Urothelium cell line (cell line): Measurements from ENCODE around the gene DNAJC21.

Experiments
- DNase-seq: peaks from one replicate; pipeline ENCODE4 v3.0.0; 2011; ENCODE audit warnings: low spot score, mixed read lengths
- FAIRE-seq: peaks from 2 replicates; lab custom pipeline; 2011; peaks lifted over from hg19 to GRCh38; lab: Jason Lieb, UNC

DNAJC21 gene

GRCh38 chr5:34929134-34929719 is at the start of gene DNAJC21:
Gene DNAJC21, plus strand, starts transcription at chr5:34929559. Its CDS starts 261 bp downstream, at chr5:34929820.
- DNase-seq, result peak; percentile 100
- peak; percentile 97 for FAIRE-seq

GRCh38 chr5:34881246-34881645 is 48.1 kb upstream of the DNAJC21 start:
- no peak for FAIRE-seq
- no peak for DNase-seq

DNA sequence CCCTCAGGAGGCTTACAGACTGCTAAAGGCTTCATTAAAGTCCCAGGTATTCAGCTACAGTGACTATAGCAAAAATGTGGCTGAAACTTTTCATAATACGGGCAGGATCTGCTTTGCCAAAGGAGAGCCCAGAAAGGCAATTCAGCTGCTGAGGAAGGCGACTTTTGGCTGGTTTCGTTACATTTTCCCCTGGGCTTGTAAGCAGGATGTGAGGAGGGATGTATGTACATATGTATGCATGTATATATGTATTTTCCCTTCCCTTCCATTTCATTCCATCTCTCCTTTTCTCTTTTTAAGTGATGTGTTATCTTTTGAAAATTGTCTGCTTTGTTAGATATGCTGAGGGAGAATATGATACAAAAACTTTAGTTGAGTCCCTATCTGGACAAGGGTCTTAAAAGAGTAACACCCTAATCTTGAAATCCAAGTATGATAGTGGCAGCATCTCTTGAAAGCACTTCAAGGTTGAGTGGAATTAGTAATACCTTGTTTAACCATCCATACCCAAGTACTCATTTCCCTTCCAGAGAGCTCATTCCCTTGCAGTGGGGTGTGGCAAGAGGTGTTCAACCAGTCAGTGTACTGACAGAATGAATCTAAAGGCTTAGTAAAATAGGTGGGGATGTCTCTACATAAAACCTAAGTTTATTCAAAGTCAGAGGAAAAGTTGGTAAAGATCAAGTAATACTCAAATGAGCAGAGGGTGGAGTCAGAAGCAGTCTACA is 42.8 kb upstream of the DNAJC21 start:
- DNase-seq (no peak), FAIRE-seq (no peak)

DNA sequence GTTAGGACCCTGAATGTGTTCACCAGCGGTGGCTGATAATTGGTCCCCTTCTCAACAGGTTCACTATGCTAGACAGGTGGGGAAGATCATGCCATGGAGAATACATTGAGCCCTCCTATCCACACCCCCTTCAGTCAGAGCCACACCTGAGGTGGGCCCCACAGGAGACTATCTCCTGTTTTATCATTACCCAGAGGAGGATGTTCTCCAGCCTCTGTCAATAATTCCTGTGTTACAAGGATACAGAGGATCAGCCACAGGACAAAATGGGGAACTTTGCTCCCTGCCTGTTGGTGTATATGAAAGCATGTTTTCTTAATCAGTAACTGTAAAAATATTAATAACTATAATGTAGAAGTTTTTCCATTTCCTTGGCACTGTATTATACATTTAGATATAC is 40.0 kb upstream of the DNAJC21 start:
- FAIRE-seq (no peak), DNase-seq (no peak)

GRCh38 chr5:34891981-34892380 is 37.4 kb upstream of the DNAJC21 start:
- FAIRE-seq (no peak), DNase-seq (no peak)

DNA sequence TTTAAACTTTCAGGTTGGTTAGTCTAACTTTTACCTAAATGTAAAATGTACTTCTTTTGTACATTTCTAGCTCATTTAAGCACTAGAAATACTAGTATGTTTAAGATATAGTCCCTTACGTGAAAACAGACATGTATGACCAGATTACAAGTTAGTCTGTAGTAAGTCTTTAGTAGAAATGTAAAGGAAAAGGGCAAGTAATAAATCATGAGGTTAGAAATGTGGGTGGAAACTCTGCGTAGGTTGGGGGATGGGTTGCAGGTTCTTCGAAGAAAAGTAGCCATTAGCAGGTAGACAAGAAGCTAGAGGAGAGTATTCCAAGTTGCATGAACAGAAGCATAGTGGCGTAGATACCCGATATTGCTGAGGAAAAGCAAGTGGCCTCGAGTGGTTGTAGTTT is 36.9 kb upstream of the DNAJC21 start:
- no peak for DNase-seq
- no peak for FAIRE-seq

GRCh38 chr5:34894716-34895115 is 34.6 kb upstream of the DNAJC21 start:
- DNase-seq (no peak), FAIRE-seq (no peak)

DNA sequence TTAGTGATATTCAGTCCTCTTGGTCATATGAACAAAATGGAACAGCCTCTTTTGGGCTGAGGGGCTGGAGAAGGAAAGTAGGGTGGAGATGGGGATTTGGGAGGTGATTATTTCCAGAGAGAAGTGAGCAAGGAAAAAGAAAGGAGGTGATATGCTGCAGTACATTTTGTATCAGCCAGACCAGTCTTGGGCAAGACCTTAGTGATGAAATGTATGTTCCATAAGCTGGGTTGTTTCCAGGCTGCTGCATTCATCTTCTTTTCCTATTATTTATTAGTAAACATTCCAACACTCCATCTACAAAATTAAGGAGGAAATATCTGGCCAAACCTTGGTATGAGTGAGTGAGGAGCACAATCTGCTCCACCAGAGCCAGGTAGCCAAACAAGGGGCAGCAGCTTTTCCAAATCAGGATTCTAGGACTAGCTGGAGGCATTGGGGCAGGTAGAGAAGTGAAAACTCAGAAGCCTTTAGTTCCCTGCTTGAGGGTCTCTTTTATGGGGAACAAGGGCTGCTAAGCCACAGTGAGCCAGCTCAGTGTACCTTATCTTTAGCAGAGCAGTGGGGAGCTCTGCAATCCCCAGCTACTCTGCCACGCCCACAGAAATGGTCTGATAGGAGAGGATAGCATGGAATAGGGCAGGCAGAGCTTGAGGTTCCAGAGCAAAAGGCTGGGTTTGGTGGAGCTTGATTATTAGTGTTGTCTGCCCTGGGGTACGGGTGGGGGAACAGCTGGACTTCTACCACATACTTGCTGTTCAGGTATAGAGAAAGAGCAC is 33.5 kb upstream of the DNAJC21 start:
- FAIRE-seq, result no peak
- no peak for DNase-seq

DNA sequence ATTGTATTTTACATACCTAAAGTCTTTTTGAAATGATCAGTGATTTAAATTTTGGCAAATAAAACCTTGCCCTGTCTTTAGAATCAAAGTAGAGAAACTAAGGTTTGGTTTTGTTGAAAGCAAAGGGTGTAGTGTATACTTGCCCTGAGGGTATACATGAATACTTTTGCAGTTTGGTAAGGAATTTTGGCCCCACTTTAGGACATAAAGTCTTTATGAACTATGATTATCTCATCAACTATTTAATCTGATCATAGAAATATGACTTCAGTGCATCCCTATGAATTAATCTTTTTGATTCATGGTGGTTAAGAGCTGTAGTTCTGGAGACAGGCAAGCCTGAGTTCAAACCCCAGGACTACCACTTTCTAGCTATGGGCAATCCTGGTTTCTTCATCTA is 31.7 kb upstream of the DNAJC21 start:
- DNase-seq (no peak), FAIRE-seq (no peak)

- FAIRE-seq, result peak; percentile 44
- DNase-seq, result peak; percentile 68
Observed at GRCh38 chr5:34898258-34898895, 31.0 kb upstream of the DNAJC21 start.

GRCh38 chr5:34899066-34899465 is 30.3 kb upstream of the DNAJC21 start:
- DNase-seq (no peak), FAIRE-seq (no peak)

- no peak for FAIRE-seq
- no peak for DNase-seq
Observed at GRCh38 chr5:34900652-34901051, 28.7 kb upstream of the DNAJC21 start.

- DNase-seq (no peak), FAIRE-seq (no peak)
Observed at GRCh38 chr5:34903260-34903659, 26.1 kb upstream of the DNAJC21 start.

GRCh38 chr5:34905564-34905963 is 23.8 kb upstream of the DNAJC21 start:
- DNase-seq, result no peak
- FAIRE-seq, result no peak

GRCh38 chr5:34913072-34913471 is 16.3 kb upstream of the DNAJC21 start:
- FAIRE-seq (no peak), DNase-seq (no peak)

GRCh38 chr5:34914671-34915138 is 14.7 kb upstream of the DNAJC21 start:
- FAIRE-seq (no peak), DNase-seq (peak; percentile 28)

DNA sequence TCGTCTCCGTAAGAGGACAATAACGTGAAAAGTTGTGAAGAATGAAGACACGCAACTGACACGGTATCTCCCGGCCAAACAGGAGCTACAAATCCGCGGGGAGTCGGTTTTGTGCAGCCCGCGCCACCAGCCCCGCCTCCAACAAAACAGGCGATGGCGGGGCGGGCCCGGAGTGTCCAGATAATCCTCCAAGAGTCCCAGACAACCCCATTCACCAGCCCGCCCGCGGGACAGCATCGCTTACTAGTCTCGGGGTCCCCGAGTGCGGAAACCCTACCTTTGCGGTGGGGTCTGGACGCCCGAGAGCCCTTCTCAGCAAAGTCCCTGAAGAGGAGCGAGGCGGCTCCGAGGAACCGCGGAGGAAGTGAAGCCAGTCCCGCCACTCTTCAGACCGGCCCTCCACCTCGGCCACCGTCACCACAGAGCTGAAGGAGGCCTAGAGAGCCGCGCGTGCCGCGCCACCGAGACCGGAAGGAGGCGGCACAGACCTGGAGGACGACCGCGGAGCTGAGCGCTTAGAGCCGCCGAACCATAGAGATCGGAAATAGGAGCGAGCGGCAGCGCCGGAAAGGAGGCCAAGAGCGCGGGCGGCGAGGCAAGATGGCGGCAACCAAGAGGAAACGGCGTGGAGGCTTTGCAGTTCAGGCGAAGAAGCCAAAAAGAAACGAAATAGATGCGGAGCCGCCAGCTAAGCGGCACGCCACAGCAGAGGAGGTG is 14.1 kb upstream of the DNAJC21 start, which contains the start of the genes BRIX1 and RAD1:
Gene BRIX1 (plus strand): TSS at position 573 of the 717 bp plus-strand sequence. CDS start 28 bp downstream, at position 601.
Gene RAD1 (minus strand): TSS at position 366 of the 717 bp plus-strand sequence. CDS start 612 bp downstream, outside the sequence.
- FAIRE-seq, result peak; percentile 44
- peak; percentile 97 for DNase-seq

GRCh38 chr5:34915856-34916192 is 13.5 kb upstream of the DNAJC21 start:
- peak; percentile 16 for DNase-seq
- FAIRE-seq, result no peak

DNA sequence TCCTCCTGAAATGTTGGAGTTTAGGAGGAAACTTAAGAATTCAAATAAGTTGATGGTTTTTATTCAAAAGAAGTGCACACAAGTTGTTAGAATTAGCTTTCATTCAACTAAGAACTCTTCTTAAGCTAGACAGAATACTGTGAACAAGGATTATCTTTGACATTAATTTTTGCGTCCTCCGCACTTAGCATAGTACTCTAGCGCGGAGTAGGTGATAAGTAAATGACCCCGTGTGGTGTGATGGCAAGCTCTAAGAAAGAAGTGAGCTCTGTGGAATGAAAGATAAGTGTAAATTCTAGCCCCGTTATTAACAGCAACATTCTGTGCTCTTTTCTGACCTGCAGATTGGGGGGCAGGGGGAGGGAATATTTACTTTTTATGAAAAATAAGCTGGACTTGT is 12.8 kb upstream of the DNAJC21 start:
- FAIRE-seq, result no peak
- DNase-seq, result no peak

DNA sequence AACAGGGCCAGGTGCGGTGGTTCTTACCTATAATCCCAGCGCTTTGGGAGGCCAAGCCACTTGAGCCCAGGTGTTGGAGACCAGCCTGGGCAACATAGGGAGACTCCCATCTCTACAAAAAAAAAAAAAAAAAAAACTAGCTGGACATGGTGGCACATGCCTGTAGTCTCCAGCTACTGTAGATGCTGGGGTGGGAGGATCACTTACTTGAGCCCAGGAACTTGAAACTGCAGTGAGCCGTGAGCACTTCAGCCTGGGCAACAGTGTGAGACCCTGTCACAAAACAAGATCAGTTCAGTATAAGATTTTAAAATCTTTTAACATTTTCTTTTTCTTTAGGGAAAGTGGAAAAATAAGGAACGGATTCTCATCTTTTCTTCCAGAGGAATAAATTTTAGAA is 11.3 kb upstream of the DNAJC21 start:
- DNase-seq (no peak), FAIRE-seq (no peak)
